ENCODE results near the gene SAMD11. TPM values are rescaled to one million over a fixed set of nuclear protein-coding genes. Genes with fewer than 3 reads are reported as not detected.
A peak's percentile ranks its signal among the peaks of the same experiment; 100 is the strongest.

SAMD11 gene
- total and polyA plus RNA-seq, 5 donors from 2014 or later, result 0.14 to 0.31 TPM; not detected in 3

DNA sequence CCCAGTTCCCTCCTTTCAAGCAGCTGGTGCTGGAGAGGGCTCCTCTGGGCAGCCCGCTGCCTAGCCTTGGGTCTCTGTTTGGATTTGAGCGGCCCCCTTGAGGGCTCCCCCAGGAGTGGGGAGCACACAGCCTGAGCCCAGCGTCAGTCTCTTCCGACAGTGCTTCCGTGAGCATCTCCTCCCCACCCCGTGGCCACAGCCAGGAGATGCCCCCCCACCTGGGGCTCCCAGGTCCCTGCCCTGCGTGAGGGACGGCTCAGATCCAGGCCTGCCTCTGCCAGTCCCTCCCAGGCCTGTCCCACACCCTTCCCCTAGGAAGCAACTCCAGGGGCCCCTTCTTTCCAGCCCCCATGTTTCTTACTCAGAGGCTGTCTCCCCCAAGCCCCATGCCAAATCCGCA lies 3.5 kb downstream of the SAMD11 start:
- no peak for ATAC-seq (ENCODE audit: low read depth in 2 of 2)
- Histone ChIP-seq H3K4me3 (ENCODE audit: low read depth, low read length) (no peak overlapping the region), H3K36me3 (ENCODE audit: control insufficient read depth, insufficient read depth, low read length) (no peaks in the 10 kb centered on the region), H3K9me3 (ENCODE audit: control insufficient read depth in 2 of 2, low read length in 2 of 2) (no peaks in the 10 kb centered on the region), H3K4me1 (ENCODE audit: control insufficient read depth, insufficient read depth, low read length, poor library complexity, severe bottlenecking) (peaks cover 23% of the 10 kb centered on the region), H3K27ac (ENCODE audit: insufficient read depth, low read length, poor library complexity, severe bottlenecking) (no peak overlapping the region), H3K27me3 (ENCODE audit: control insufficient read depth, insufficient read depth, low read length) (peaks cover 2% of the 10 kb centered on the region)
- Mint-ChIP-seq H3K4me3 (no peak overlapping the region), H3K36me3 (no peaks in the 10 kb centered on the region), H3K27ac (no peak overlapping the region), H3K4me1 (peaks cover 0 to 16% (median 7%) of the 10 kb centered on the region in 4 donors), H3K9me3 (peaks cover 0 to 1% (median 0%) of the 10 kb centered on the region in 7 donors), H3K27me3 (peaks cover 46% of the 10 kb centered on the region)
- no peak for DNase-seq

DNA sequence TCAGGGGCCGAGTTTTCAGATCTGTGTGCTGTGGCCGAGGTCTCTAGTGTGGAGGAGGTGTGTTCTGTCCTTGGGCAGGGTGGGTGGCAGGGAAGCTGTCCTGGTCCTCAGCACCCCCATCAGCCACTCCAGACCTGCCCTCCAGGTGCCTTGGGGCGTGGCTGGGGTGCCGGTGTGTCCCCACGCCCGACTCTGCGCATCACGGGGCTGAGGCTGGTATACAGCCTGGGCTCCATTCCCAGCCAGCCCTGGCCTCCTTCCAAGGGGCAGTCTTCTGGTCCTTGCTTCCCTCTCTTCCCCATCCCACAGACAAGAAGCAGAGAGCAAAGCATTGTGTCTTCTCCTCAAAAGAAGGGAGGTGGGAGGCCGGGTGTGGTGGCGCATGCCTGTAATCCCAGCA lies 4.0 kb downstream of the SAMD11 start:
- DNase-seq (no peak), ATAC-seq (ENCODE audit: low read depth in 2 of 2) (no peak)
- peaks cover 0 to 16% (median 7%) of the 10 kb centered on the region in 4 donors for H3K4me1 Mint-ChIP-seq
- H3K27me3 ChIP-seq (ENCODE audit: control insufficient read depth, insufficient read depth, low read length), result peaks cover 2% of the 10 kb centered on the region
- H3K27ac Mint-ChIP-seq, result no peak overlapping the region
- H3K4me3 ChIP-seq (ENCODE audit: low read depth, low read length), result no peak overlapping the region
- peaks cover 44% of the 10 kb centered on the region for H3K27me3 Mint-ChIP-seq
- H3K36me3 Mint-ChIP-seq, result no peaks in the 10 kb centered on the region
- H3K27ac ChIP-seq (ENCODE audit: insufficient read depth, low read length, poor library complexity, severe bottlenecking), result no peak overlapping the region
- H3K36me3 ChIP-seq (ENCODE audit: control insufficient read depth, insufficient read depth, low read length), result no peaks in the 10 kb centered on the region
- peaks cover 0 to 1% (median 0%) of the 10 kb centered on the region in 7 donors for H3K9me3 Mint-ChIP-seq
- no peaks in the 10 kb centered on the region for H3K9me3 ChIP-seq (ENCODE audit: control insufficient read depth in 2 of 2, low read length in 2 of 2)
- no peak overlapping the region for H3K4me3 Mint-ChIP-seq
- H3K4me1 ChIP-seq (ENCODE audit: control insufficient read depth, insufficient read depth, low read length, poor library complexity, severe bottlenecking), result peaks cover 23% of the 10 kb centered on the region

- no peak overlapping the region for H3K4me3 Mint-ChIP-seq
- H3K27ac Mint-ChIP-seq, result peak overlapping the region in 1 of 3 donors; percentile 38
Measured at GRCh38 chr1:928825-929661, 5.3 kb downstream of the SAMD11 start.

DNA sequence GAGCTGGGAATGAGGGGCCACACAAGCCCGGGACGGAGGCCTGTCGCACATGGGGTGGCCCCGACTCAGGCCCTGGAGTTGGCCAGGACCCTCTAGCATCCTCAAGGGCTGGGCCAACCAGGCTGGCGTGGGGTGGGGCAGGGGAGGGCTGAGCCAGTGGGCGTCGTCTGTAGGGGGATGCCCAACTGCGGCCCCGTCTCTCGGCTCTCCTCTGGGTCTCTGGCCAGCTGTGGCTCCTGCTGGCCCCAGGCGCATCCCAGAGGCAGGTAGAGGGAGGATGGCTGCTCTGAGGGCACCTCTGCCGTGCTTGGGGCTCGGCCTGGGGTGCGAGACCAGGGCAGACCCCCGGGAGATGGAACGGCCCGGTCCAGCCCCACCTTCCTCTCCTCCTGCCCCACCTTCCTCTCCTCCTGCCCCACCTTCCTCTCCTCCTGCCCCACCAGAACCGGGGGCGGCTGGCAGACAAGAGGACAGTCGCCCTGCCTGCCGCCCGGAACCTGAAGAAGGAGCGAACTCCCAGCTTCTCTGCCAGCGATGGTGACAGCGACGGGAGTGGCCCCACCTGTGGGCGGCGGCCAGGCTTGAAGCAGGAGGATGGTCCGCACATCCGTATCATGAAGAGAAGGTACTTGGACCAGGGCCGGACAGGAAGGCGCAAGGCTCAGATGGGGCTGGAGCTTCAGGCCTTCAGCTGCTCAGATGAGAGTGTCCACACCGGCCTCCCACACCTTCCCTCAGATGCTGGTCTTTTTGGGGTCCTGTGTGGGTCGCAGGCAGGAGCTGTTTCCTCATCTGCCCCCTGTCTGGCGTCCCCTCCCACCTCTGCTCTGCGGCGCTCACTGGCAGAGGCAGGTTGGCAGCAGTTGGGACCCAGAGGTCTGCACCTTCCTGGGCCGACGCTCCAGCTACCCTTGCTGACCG lies 6.2 kb downstream of the SAMD11 start:
- Mint-ChIP-seq H3K4me1 (peaks cover 0 to 10% (median 3%) of the 10 kb centered on the region in 4 donors), H3K27ac (no peak overlapping the region), H3K9me3 (no peaks in the 10 kb centered on the region), H3K27me3 (peaks cover 39% of the 10 kb centered on the region), H3K36me3 (no peaks in the 10 kb centered on the region), H3K4me3 (no peak overlapping the region)
- Histone ChIP-seq H3K4me1 (ENCODE audit: control insufficient read depth, insufficient read depth, low read length, poor library complexity, severe bottlenecking) (peaks cover 8% of the 10 kb centered on the region), H3K27me3 (ENCODE audit: control insufficient read depth, insufficient read depth, low read length) (peaks cover 2% of the 10 kb centered on the region), H3K36me3 (ENCODE audit: control insufficient read depth, insufficient read depth, low read length) (no peaks in the 10 kb centered on the region), H3K9me3 (ENCODE audit: control insufficient read depth in 2 of 2, low read length in 2 of 2) (no peaks in the 10 kb centered on the region), H3K27ac (ENCODE audit: insufficient read depth, low read length, poor library complexity, severe bottlenecking) (no peak overlapping the region), H3K4me3 (ENCODE audit: low read depth, low read length) (no peak overlapping the region)
- no peak for ATAC-seq (ENCODE audit: low read depth in 2 of 2)
- DNase-seq, result no peak

More at GRCh38 chr1:928825-929661, 5.3 kb downstream of the SAMD11 start:
- Histone ChIP-seq H3K27ac (ENCODE audit: insufficient read depth, low read length, poor library complexity, severe bottlenecking) (no peak overlapping the region), H3K27me3 (ENCODE audit: control insufficient read depth, insufficient read depth, low read length) (peaks cover 2% of the 10 kb centered on the region), H3K4me3 (ENCODE audit: low read depth, low read length) (no peak overlapping the region), H3K36me3 (ENCODE audit: control insufficient read depth, insufficient read depth, low read length) (no peaks in the 10 kb centered on the region), H3K9me3 (ENCODE audit: control insufficient read depth in 2 of 2, low read length in 2 of 2) (no peaks in the 10 kb centered on the region), H3K4me1 (ENCODE audit: control insufficient read depth, insufficient read depth, low read length, poor library complexity, severe bottlenecking) (peaks cover 14% of the 10 kb centered on the region)
- peaks cover 0 to 9% (median 3%) of the 10 kb centered on the region in 4 donors for H3K4me1 Mint-ChIP-seq
- no peaks in the 10 kb centered on the region for H3K36me3 Mint-ChIP-seq
- H3K9me3 Mint-ChIP-seq, result no peaks in the 10 kb centered on the region
- H3K27me3 Mint-ChIP-seq, result peaks cover 39% of the 10 kb centered on the region
- ATAC-seq (ENCODE audit: low read depth in 2 of 2) (no peak), DNase-seq (no peak)

DNA sequence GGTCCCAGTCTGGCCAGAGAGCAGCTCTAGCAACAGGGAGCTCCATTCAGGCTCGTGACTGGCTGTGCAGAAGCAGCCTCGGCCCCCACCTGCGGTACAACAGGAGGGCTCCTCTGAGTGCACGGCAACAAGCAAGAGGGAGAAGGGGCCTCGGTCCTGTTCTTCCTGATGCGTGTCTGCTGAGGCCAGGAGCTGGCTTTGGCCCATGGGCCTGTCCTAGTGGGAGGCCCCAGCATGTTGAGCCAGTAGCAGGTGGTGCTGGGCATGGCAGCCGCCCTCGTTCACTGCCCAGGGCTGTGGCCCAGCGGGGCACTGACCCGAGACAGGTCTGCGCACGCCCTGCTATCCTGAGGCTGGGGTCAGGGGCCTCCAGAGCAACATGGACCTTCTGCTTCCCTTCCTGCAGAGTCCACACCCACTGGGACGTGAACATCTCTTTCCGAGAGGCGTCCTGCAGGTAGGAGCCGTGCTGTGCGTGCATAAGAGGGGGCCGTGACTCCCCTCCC lies 7.0 kb downstream of the SAMD11 start:
- peaks cover 40% of the 10 kb centered on the region for H3K27me3 Mint-ChIP-seq
- DNase-seq (no peak), ATAC-seq (ENCODE audit: low read depth in 2 of 2) (no peak)
- no peaks in the 10 kb centered on the region for H3K9me3 Mint-ChIP-seq
- peaks cover 0 to 10% (median 3%) of the 10 kb centered on the region in 4 donors for H3K4me1 Mint-ChIP-seq
- no peaks in the 10 kb centered on the region for H3K36me3 ChIP-seq (ENCODE audit: control insufficient read depth, insufficient read depth, low read length)
- no peaks in the 10 kb centered on the region for H3K9me3 ChIP-seq (ENCODE audit: control insufficient read depth in 2 of 2, low read length in 2 of 2)
- no peaks in the 10 kb centered on the region for H3K36me3 Mint-ChIP-seq
- peaks cover 3% of the 10 kb centered on the region for H3K4me1 ChIP-seq (ENCODE audit: control insufficient read depth, insufficient read depth, low read length, poor library complexity, severe bottlenecking)
- H3K27ac ChIP-seq (ENCODE audit: insufficient read depth, low read length, poor library complexity, severe bottlenecking), result no peak overlapping the region
- peaks cover 2% of the 10 kb centered on the region for H3K27me3 ChIP-seq (ENCODE audit: control insufficient read depth, insufficient read depth, low read length)
- no peak overlapping the region for H3K4me3 ChIP-seq (ENCODE audit: low read depth, low read length)
- no peak overlapping the region for H3K27ac Mint-ChIP-seq
- no peak overlapping the region for H3K4me3 Mint-ChIP-seq

GRCh38 chr1:931380-932172 lies 7.9 kb downstream of the SAMD11 start:
- Mint-ChIP-seq H3K36me3 (no peaks in the 10 kb centered on the region), H3K4me3 (no peak overlapping the region), H3K4me1 (peaks cover 0 to 5% (median under 1%) of the 10 kb centered on the region in 4 donors), H3K9me3 (no peaks in the 10 kb centered on the region), H3K27me3 (peaks cover 31% of the 10 kb centered on the region), H3K27ac (no peak overlapping the region)
- Histone ChIP-seq H3K4me1 (ENCODE audit: control insufficient read depth, insufficient read depth, low read length, poor library complexity, severe bottlenecking) (no peaks in the 10 kb centered on the region), H3K36me3 (ENCODE audit: control insufficient read depth, insufficient read depth, low read length) (no peaks in the 10 kb centered on the region), H3K4me3 (ENCODE audit: low read depth, low read length) (no peak overlapping the region), H3K9me3 (ENCODE audit: control insufficient read depth in 2 of 2, low read length in 2 of 2) (no peaks in the 10 kb centered on the region), H3K27me3 (ENCODE audit: control insufficient read depth, insufficient read depth, low read length) (no peaks in the 10 kb centered on the region), H3K27ac (ENCODE audit: insufficient read depth, low read length, poor library complexity, severe bottlenecking) (no peak overlapping the region)
- ATAC-seq (ENCODE audit: low read depth in 2 of 2), result no peak
- no peak for DNase-seq

DNA sequence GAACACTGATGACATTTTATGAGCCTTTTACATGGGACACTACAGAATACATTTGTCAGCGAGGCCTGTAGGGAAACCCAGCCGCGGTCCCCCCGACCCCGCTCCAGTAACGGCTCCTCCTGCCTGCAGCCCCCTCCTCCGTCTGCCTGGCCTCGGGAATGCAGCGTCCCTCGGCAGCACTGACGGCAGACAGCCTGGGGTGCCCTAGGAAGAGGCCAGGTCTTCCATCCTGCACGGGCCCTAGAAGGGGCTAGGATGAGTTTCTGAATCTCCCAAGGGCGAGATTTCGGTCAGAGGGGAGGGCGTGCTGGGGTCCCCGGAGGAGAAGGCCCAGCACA lies 8.4 kb downstream of the SAMD11 start:
- DNase-seq, result no peak
- Histone ChIP-seq H3K9me3 (ENCODE audit: control insufficient read depth in 2 of 2, low read length in 2 of 2) (no peaks in the 10 kb centered on the region), H3K4me1 (ENCODE audit: control insufficient read depth, insufficient read depth, low read length, poor library complexity, severe bottlenecking) (no peaks in the 10 kb centered on the region), H3K27me3 (ENCODE audit: control insufficient read depth, insufficient read depth, low read length) (no peaks in the 10 kb centered on the region), H3K27ac (ENCODE audit: insufficient read depth, low read length, poor library complexity, severe bottlenecking) (no peak overlapping the region), H3K4me3 (ENCODE audit: low read depth, low read length) (no peak overlapping the region), H3K36me3 (ENCODE audit: control insufficient read depth, insufficient read depth, low read length) (no peaks in the 10 kb centered on the region)
- H3K27ac Mint-ChIP-seq, result no peak overlapping the region
- H3K4me1 Mint-ChIP-seq, result peaks cover 0 to 5% (median 0%) of the 10 kb centered on the region in 4 donors
- H3K36me3 Mint-ChIP-seq, result no peaks in the 10 kb centered on the region
- no peak overlapping the region for H3K4me3 Mint-ChIP-seq
- peaks cover 27% of the 10 kb centered on the region for H3K27me3 Mint-ChIP-seq
- H3K9me3 Mint-ChIP-seq, result no peaks in the 10 kb centered on the region
- no peak for ATAC-seq (ENCODE audit: low read depth in 2 of 2)
